ENCODE measurements around the gene ZNF195. TPM values are rescaled to one million over a fixed set of nuclear protein-coding genes. Genes with fewer than 3 reads are reported as not detected.

Gene ZNF195
- total RNA-seq, 4 donors from 2014 or later, result 12.2 to 31.6 (median 18.5) TPM

DNA sequence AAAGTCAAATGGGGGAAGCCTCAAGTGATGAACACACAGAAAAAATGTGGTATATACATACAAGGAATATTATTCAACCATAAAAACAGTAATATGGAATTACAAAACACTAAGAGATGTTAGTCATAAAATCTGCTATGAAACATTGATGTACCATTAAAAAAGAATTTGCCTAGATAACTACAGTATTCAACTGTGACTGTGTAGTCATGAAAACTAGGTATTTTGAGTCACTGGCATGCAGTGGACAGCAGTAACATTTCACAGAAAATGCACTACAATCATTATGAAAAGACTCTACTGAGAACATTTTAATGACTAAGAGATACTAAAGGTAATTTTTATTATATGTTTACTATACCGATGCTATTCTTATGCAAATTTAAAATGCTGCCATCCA lies 11.7 kb downstream of the ZNF195 start:
- no peak for TF ChIP-seq POLR2A (IDR thresholded peaks at IDR 0.05)
- TF ChIP-seq, protein P1, sequence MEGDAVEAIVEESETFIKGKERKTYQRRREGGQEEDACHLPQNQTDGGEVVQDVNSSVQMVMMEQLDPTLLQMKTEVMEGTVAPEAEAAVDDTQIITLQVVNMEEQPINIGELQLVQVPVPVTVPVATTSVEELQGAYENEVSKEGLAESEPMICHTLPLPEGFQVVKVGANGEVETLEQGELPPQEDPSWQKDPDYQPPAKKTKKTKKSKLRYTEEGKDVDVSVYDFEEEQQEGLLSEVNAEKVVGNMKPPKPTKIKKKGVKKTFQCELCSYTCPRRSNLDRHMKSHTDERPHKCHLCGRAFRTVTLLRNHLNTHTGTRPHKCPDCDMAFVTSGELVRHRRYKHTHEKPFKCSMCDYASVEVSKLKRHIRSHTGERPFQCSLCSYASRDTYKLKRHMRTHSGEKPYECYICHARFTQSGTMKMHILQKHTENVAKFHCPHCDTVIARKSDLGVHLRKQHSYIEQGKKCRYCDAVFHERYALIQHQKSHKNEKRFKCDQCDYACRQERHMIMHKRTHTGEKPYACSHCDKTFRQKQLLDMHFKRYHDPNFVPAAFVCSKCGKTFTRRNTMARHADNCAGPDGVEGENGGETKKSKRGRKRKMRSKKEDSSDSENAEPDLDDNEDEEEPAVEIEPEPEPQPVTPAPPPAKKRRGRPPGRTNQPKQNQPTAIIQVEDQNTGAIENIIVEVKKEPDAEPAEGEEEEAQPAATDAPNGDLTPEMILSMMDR (IDR thresholded peaks at IDR 0.05), result no peak
- Histone ChIP-seq H3K36me3 (peaks cover 0 to 100% (median 42%) of the 10 kb centered on the region in 3 donors), H3K9me3 (peaks cover 0 to 33% (median 7%) of the 10 kb centered on the region in 4 donors), H3K4me3 (no peak overlapping the region), H3K27me3 (no peaks in the 10 kb centered on the region), H3K4me1 (no peaks in the 10 kb centered on the region), H3K27ac (no peak overlapping the region)
- DNase-seq (ENCODE audit: low spot score in 2 of 2), result no peak
- WGBS, 2 donors, result 98 to 100% methylated on average over 1 of the region's 1 CpG

DNA sequence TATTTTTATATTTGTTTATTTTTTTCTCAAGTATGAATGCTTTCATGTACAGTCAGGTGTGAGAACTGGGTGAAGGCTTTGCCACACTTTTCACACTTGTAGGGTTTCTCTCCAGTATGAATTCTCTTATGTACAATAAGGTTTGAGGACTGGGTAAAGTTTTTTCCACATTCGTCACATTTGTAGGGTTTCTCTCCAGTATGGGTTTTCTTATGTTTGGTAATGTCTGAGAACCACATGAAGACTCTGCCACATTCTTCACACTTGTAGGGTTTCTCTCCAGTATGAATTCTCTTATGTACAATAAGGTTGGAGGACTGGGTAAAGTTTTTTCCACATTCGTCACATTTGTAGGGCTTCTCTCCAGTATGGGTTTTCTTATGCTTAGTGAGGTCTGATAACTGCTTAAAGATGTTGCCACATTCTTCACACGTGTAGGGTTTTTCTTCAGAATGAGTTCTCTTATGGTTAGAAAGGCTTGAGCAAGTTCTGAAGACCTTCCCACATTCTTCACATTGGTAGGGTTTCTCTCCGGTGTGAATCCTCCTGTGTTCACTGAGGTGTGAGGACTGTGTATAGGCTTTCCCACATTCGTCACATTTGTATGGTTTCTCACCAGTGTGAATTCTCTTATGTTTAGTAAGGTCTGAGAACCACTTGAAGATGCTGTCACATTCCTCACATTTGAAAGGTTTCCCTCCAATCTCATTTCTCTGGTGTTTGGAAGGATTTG lies 19.7 kb downstream of the ZNF195 start:
- H3K27ac ChIP-seq, result no peak overlapping the region
- DNase-seq (ENCODE audit: low spot score in 2 of 2), result no peak
- peaks cover 7 to 88% (median 37%) of the 10 kb centered on the region in 3 donors for H3K36me3 ChIP-seq
- no peaks in the 10 kb centered on the region for H3K27me3 ChIP-seq
- H3K4me1 ChIP-seq, result no peaks in the 10 kb centered on the region
- H3K9me3 ChIP-seq, result peaks cover 0 to 89% (median 38%) of the 10 kb centered on the region in 4 donors
- no peak for TF ChIP-seq EP300 (IDR thresholded peaks at IDR 0.05)
- TF ChIP-seq POLR2A (IDR thresholded peaks at IDR 0.05), result no peak
- TF ChIP-seq, protein P1 (IDR thresholded peaks at IDR 0.05), result no peak
- no peak overlapping the region for H3K4me3 ChIP-seq
- WGBS, 2 donors, result 97% methylated on average over 5 of the region's 5 CpGs

DNA sequence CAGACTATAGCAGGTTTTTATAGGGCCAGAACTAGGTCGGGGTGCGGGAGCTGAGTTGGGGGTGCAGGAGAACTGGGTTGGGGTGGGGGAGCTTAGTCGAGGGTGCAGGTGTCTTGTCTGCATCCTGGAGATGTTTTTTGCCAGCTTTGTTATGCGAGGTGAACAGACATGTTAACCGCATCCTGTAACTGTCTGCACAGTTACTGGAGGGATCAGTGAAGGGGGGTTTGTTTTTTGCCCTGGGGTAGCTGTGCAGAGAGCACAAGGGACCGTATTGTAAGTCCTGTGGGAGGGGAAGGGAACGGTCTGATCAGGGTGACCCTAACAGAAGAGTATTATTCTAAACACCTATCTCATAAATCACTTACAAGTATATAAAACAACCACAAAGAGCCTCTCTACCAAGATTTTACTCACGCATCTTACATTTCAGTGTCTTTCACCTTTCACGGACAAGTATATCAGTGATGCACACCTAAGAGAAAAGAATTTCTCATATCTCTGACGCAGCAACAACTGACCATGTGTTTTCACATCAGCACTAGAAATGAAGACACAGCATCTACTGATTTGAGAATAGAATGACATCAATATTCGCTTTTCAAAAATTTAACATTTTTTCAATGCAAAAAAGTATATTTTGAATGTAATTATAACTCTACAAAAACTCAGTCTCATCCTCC lies 20.8 kb downstream of the ZNF195 start:
- H3K9me3 ChIP-seq, result peaks cover 0 to 86% (median 33%) of the 10 kb centered on the region in 4 donors
- no peak for TF ChIP-seq POLR2A (IDR thresholded peaks at IDR 0.05)
- no peak for TF ChIP-seq EP300 (IDR thresholded peaks at IDR 0.05)
- TF ChIP-seq, protein P1 (IDR thresholded peaks at IDR 0.05), result no peak
- no peaks in the 10 kb centered on the region for H3K4me1 ChIP-seq
- H3K27ac ChIP-seq, result no peak overlapping the region
- WGBS, 2 donors, result 86 to 90% methylated on average over 11 of the region's 11 CpGs
- no peak for DNase-seq (ENCODE audit: low spot score in 2 of 2)
- H3K27me3 ChIP-seq, result no peaks in the 10 kb centered on the region
- H3K4me3 ChIP-seq, result no peak overlapping the region
- H3K36me3 ChIP-seq, result peaks cover 7 to 76% (median 37%) of the 10 kb centered on the region in 3 donors

DNA sequence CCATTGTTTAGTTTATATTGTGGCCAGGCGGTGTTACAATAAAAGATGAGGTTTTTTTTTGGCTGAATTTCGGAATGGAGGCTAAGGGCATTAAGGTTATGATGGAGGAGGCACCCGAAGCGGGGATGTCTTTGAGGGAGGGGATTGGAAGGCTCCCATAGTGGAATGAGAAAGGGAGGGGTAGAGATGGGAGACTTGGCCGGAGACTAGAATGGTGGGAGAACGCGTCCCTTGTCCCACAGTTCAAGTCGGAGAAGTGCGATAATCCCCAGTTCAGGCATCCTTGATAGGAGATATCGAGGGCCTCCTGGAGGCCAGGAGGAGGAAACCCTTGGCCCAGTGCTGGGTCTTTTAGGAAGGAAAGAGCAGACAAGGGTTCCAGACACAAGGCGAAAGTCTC lies 21.6 kb downstream of the ZNF195 start:
- peaks cover 7 to 68% (median 29%) of the 10 kb centered on the region in 3 donors for H3K36me3 ChIP-seq
- peaks cover 0 to 91% (median 31%) of the 10 kb centered on the region in 4 donors for H3K9me3 ChIP-seq
- no peaks in the 10 kb centered on the region for H3K27me3 ChIP-seq
- no peak overlapping the region for H3K27ac ChIP-seq
- H3K4me3 ChIP-seq, result no peak overlapping the region
- no peak for TF ChIP-seq EP300 (IDR thresholded peaks at IDR 0.05)
- TF ChIP-seq, protein P1 (IDR thresholded peaks at IDR 0.05), result no peak
- no peak for TF ChIP-seq POLR2A (IDR thresholded peaks at IDR 0.05)
- WGBS, 2 donors, result 88 to 93% methylated on average over 11 of the region's 11 CpGs
- H3K4me1 ChIP-seq, result no peaks in the 10 kb centered on the region
- DNase-seq (ENCODE audit: low spot score in 2 of 2), result no peak

- WGBS, 2 donors, result 93 to 95% methylated on average over 10 of the region's 10 CpGs
- Histone ChIP-seq H3K4me3 (no peak overlapping the region), H3K4me1 (no peaks in the 10 kb centered on the region), H3K36me3 (peaks cover 7 to 64% (median 25%) of the 10 kb centered on the region in 3 donors), H3K9me3 (peaks cover 0 to 90% (median 30%) of the 10 kb centered on the region in 4 donors), H3K27me3 (no peaks in the 10 kb centered on the region), H3K27ac (no peak overlapping the region)
- no peak for TF ChIP-seq POLR2A (IDR thresholded peaks at IDR 0.05)
- TF ChIP-seq, protein P1 (IDR thresholded peaks at IDR 0.05), result no peak
- TF ChIP-seq EP300 (IDR thresholded peaks at IDR 0.05), result no peak
- no peak for DNase-seq (ENCODE audit: low spot score in 2 of 2)
Measured at GRCh38 chr11:3356858-3357257, 22.1 kb downstream of the ZNF195 start.

Data from tibial nerve (tissue), 4 donors.